Nephron (organoid): ENCODE results near the gene FAM81A.

Source experiments
- H3K27ac Mint-ChIP-seq, 3 experiments: 2 replicates each; pipeline ENCODE4 v1.8.0; 2020; ENCODE audit warnings: mixed read lengths in 3 of 3, mild to moderate bottlenecking in 2 of 3, moderate library complexity in 1 of 3
- H3K27me3 Mint-ChIP-seq: 2 replicates; pipeline ENCODE4 v1.8.0; 2021; ENCODE audit warnings: low read depth, mild to moderate bottlenecking, moderate library complexity, mixed read lengths
- H3K36me3 Mint-ChIP-seq: 2 replicates; pipeline ENCODE4 v1.8.0; 2020; ENCODE audit warnings: low read depth, mixed read lengths
- H3K4me1 Mint-ChIP-seq: 2 replicates; pipeline ENCODE4 v1.8.0; 2020; ENCODE audit warnings: mixed read lengths
- H3K4me3 Mint-ChIP-seq, 3 experiments: 2 replicates each; pipeline ENCODE4 v1.8.0; 2020; ENCODE audit warnings: mild to moderate bottlenecking in 3 of 3, mixed read lengths in 3 of 3, moderate library complexity in 2 of 3
- H3K9me3 Mint-ChIP-seq: 2 replicates; pipeline ENCODE4 v1.8.0; 2020; ENCODE audit warnings: mixed read lengths
- CTCF ChIP-seq, 3 experiments: fragments of 200-600 bp; sonication (generic); IDR thresholded peaks; one replicate each; pipeline ENCODE4 v1.5.0; 2021; ENCODE audit warnings: antibody characterized with exemption in 3 of 3; ENCODE audit not compliant: unreplicated experiment in 3 of 3

Gene FAM81A

GRCh38 chr15:59532770-59533379 is 94.9 kb downstream of the FAM81A start:
- H3K27ac Mint-ChIP-seq: no peak overlapping the region
- no peaks in the 10 kb centered on the region for H3K9me3 Mint-ChIP-seq
- H3K36me3 Mint-ChIP-seq: no peaks in the 10 kb centered on the region
- TF ChIP-seq CTCF (IDR thresholded peaks at IDR 0.05; ENCODE audit: unreplicated experiment in 3 of 3): peak; percentile 73 to 83 (median 81)
- no peaks in the 10 kb centered on the region for H3K4me1 Mint-ChIP-seq
- H3K27me3 Mint-ChIP-seq: peaks cover 14% of the 10 kb centered on the region
- no peak overlapping the region for H3K4me3 Mint-ChIP-seq

GRCh38 chr15:59536553-59536952 is 98.6 kb downstream of the FAM81A start:
- Mint-ChIP-seq H3K36me3 (no peaks in the 10 kb centered on the region), H3K9me3 (no peaks in the 10 kb centered on the region), H3K27ac (no peak overlapping the region), H3K4me1 (no peaks in the 10 kb centered on the region), H3K4me3 (no peak overlapping the region), H3K27me3 (peaks cover 12% of the 10 kb centered on the region)
- TF ChIP-seq CTCF (IDR thresholded peaks at IDR 0.05; ENCODE audit: unreplicated experiment in 3 of 3): no peak

- peaks cover 4% of the 10 kb centered on the region for H3K27me3 Mint-ChIP-seq
- H3K9me3 Mint-ChIP-seq: no peaks in the 10 kb centered on the region
- no peak overlapping the region for H3K4me3 Mint-ChIP-seq
- H3K27ac Mint-ChIP-seq: no peak overlapping the region
- TF ChIP-seq CTCF (IDR thresholded peaks at IDR 0.05; ENCODE audit: unreplicated experiment in 3 of 3): no peak
- no peaks in the 10 kb centered on the region for H3K4me1 Mint-ChIP-seq
- no peaks in the 10 kb centered on the region for H3K36me3 Mint-ChIP-seq
Observed at GRCh38 chr15:59537403-59537802, 99.4 kb downstream of the FAM81A start.

- Mint-ChIP-seq H3K4me1 (no peaks in the 10 kb centered on the region), H3K36me3 (no peaks in the 10 kb centered on the region), H3K27me3 (peaks cover 7% of the 10 kb centered on the region), H3K9me3 (no peaks in the 10 kb centered on the region), H3K4me3 (no peak overlapping the region), H3K27ac (no peak overlapping the region)
- TF ChIP-seq CTCF (IDR thresholded peaks at IDR 0.05; ENCODE audit: unreplicated experiment in 3 of 3): no peak
Observed at GRCh38 chr15:59538494-59538893, 100.5 kb downstream of the FAM81A start.

- TF ChIP-seq CTCF (IDR thresholded peaks at IDR 0.05; ENCODE audit: unreplicated experiment in 3 of 3): no peak
- Mint-ChIP-seq H3K27me3 (peaks cover 3% of the 10 kb centered on the region), H3K4me1 (no peaks in the 10 kb centered on the region), H3K27ac (no peak overlapping the region), H3K36me3 (no peaks in the 10 kb centered on the region), H3K4me3 (no peak overlapping the region), H3K9me3 (no peaks in the 10 kb centered on the region)
Observed at GRCh38 chr15:59539799-59540198, 101.8 kb downstream of the FAM81A start.

- no peaks in the 10 kb centered on the region for H3K4me1 Mint-ChIP-seq
- no peaks in the 10 kb centered on the region for H3K9me3 Mint-ChIP-seq
- H3K27ac Mint-ChIP-seq: no peak overlapping the region
- H3K36me3 Mint-ChIP-seq: no peaks in the 10 kb centered on the region
- TF ChIP-seq CTCF (IDR thresholded peaks at IDR 0.05; ENCODE audit: unreplicated experiment in 3 of 3): no peak
- peaks cover 3% of the 10 kb centered on the region for H3K27me3 Mint-ChIP-seq
- H3K4me3 Mint-ChIP-seq: no peak overlapping the region
Observed at GRCh38 chr15:59540654-59541053, 102.7 kb downstream of the FAM81A start.
